GM10248 (cell line): ENCODE results near the gene AFTPH.

ENCODE experiments used
- CTCF ChIA-PET: fragments of 300-600 bp; sonication (Branson Sonifier 250); formaldehyde crosslinking; extraction: SDS; loops from one replicate; lab custom pipeline; 2021; ENCODE audit warnings: antibody characterized with exemption; lab: Yijun Ruan, JAX
- POLR2A ChIA-PET: fragments of 350-650 bp; sonication (Branson Sonifier 250); formaldehyde crosslinking; extraction: SDS; loops from one replicate; lab custom pipeline; 2020; ENCODE audit warnings: antibody characterized with exemption; lab: Yijun Ruan, JAX
- DNase-seq: peaks from one replicate; pipeline ENCODE4 v3.0.0; 2012; ENCODE audit errors: extremely low spot score
- TF ChIP-seq, protein P1 (sequence below): IDR thresholded peaks from 2 replicates; pipeline ENCODE4 v1.5.1; 2012; ENCODE audit warnings: mild to moderate bottlenecking, low read depth; ENCODE audit errors: extremely low read depth, missing control alignments, control extremely low read depth

Gene AFTPH

DNA sequence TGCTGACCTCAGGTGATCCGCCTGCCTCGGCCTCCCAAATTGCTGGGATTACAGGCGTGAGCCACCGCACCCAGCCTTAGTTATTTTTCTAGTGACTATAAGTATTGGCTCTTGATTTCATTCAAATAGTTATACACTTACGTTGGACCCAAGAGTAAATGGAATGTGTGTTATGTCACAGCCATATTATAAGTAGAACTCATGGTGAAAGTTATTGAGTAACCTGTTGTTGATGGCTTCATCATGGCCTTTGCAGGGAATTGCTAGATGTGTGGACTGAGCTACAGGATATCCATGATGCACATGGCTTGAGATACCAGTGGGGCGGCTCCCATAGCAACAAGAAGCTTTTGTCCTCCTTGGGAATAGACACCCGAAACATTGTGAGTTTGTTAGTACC is 44.7 kb downstream of the AFTPH start:
- ChIA-PET POLR2A (no interaction called here), CTCF (interaction anchor here (0.8 to 3.3 kb wide), 3 partner anchors 9 to 45 kb away, joined by 4 to 11 read pairs (median 6); partner anchors contain the start of gene AFTPH)
- TF ChIP-seq, protein P1, sequence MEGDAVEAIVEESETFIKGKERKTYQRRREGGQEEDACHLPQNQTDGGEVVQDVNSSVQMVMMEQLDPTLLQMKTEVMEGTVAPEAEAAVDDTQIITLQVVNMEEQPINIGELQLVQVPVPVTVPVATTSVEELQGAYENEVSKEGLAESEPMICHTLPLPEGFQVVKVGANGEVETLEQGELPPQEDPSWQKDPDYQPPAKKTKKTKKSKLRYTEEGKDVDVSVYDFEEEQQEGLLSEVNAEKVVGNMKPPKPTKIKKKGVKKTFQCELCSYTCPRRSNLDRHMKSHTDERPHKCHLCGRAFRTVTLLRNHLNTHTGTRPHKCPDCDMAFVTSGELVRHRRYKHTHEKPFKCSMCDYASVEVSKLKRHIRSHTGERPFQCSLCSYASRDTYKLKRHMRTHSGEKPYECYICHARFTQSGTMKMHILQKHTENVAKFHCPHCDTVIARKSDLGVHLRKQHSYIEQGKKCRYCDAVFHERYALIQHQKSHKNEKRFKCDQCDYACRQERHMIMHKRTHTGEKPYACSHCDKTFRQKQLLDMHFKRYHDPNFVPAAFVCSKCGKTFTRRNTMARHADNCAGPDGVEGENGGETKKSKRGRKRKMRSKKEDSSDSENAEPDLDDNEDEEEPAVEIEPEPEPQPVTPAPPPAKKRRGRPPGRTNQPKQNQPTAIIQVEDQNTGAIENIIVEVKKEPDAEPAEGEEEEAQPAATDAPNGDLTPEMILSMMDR = no peak
- no peak for DNase-seq

DNA sequence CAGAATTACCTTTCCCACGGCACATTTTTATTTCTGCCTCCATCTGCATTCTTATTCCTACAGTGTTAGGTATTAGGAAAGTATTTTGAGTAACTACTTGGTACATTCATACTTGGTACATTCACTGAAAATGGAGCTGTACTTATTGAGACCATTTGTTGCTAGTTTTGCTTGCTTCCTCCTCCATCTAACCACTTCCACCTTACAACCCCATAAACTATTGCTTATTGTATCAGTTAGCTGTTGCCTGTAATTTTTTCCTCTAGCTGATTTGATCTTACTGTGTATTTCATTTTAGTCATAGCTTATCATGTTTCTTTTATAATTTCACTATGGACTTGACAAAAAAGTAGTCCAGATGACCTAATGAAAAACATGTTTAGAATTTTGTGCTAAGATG is 50.7 kb downstream of the AFTPH start:
- CTCF ChIA-PET = interaction anchor here (1.0 to 4.7 kb wide), 4 partner anchors 8 to 244 kb away, joined by 3 to 18 read pairs (median 4); no protein-coding TSS in a partner anchor
- DNase-seq = no peak
- POLR2A ChIA-PET = no interaction called here
- TF ChIP-seq, protein P1 = no peak

- CTCF ChIA-PET = interaction anchor here (1.0 to 4.6 kb wide), 16 partner anchors 8 to 459 kb away, joined by 3 to 22 read pairs (median 4); partner anchors contain the start of gene AFTPH
- no peak for DNase-seq
- POLR2A ChIA-PET = no interaction called here
- TF ChIP-seq, protein P1 = no peak
These were observed 56.9 kb downstream of the AFTPH start for GRCh38 chr2:64581018-64581417.

DNA sequence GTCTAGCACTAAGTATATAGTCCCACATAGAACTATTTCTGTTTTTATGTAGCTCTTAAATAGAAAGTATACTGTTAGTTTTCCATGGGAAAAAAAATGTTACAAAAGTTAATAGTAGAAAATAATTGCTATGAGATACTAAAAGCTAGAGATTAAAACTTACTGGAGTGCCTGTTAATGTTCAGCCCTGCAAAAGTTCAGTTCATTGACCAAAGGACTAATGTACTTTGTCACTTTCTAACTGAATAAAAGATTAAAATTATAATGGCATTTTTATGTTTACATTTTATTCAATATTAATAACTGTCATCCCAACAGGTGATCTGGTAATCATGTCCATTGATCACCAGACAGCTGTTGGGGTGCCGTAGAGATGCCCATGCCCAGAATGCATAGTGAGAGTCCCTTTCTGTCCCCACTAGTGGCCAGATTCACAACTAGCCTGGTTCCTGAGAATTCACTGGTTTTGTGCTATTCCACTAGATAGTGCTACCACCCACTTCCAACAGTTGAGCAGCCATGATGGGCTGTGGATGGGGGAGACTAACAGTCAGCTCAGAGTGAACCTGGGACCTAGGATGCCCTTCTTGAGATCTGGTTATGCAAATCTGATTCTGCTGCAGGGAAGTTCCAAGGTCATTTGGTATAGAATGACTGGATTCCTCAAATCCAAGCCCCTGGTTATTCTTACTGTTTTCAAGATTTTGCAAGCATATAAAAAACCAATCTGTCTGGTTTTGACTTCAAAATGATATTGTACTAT is 57.8 kb downstream of the AFTPH start:
- ChIA-PET POLR2A (interaction anchor here (0.5 to 0.9 kb wide), 2 partner anchors 43 to 656 kb away, joined by 3 read pairs; no protein-coding TSS in a partner anchor), CTCF (interaction anchor here (0.7 to 4.6 kb wide), 20 partner anchors 9 to 458 kb away, joined by 3 to 22 read pairs (median 4); partner anchors contain the start of gene AFTPH)
- DNase-seq = no peak
- TF ChIP-seq, protein P1 = no peak

- TF ChIP-seq, protein P1 = no peak
- DNase-seq = peak; percentile 63
- POLR2A ChIA-PET = interaction anchor here (0.6 to 0.9 kb wide), 2 partner anchors 44 to 94 kb away, joined by 3 to 9 read pairs; no protein-coding TSS in a partner anchor
- CTCF ChIA-PET = interaction anchor here (1.0 to 4.6 kb wide), 14 partner anchors 9 to 278 kb away, joined by 3 to 22 read pairs (median 6); partner anchors contain the start of genes AFTPH and SERTAD2
These were observed 58.7 kb downstream of the AFTPH start for GRCh38 chr2:64582774-64583340.

DNA sequence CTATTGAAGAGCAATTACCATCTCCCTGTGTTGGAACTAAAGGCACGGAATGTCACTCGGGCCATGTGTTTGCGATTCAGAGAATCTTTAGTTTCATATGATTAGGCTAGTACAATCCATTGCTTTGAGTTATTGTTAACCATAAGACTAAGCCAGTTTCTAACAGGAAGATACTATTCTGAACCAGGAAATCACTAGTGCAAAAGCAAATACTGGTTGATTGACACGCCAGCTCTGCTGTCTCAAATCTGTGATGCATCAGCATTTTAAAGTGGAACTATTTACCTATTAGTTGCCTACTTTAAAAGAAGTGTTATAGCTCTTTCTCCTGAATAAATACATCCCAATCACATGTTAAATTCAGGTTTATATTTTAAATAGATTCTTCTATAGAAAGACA is 61.9 kb downstream of the AFTPH start:
- DNase-seq = no peak
- POLR2A ChIA-PET = no interaction called here
- TF ChIP-seq, protein P1 = no peak
- CTCF ChIA-PET = interaction anchor here (0.9 to 4.8 kb wide), 23 partner anchors 9 to 298 kb away, joined by 3 to 61 read pairs (median 6); partner anchors contain the start of gene AFTPH
